ENCODE data around the gene TNIK.

TNIK gene

DNA sequence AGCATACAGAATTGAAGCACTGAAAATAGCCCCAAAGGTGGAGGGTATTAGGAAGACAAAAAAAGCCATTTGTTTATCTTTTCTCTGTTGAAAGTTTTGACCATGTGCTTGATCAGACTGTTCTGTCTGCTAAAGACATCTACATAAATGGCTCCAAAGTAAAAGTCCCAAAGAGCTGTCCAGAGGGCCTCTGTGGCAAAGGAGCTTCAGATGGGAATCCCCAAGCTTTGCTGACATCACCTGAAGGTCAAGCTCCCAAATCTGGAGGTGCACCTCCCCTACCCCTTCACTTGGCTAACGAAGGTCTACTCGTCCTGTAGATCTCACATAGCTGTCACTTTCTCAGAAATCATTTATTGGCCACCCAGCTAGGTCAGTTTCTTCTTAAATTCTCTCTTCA lies 239.1 kb downstream of the TNIK start:
- no peak for DNase-seq

GRCh38 chr3:171219258-171219657 lies 240.9 kb downstream of the TNIK start:
- no peak for DNase-seq

GRCh38 chr3:171218069-171218468 lies 242.1 kb downstream of the TNIK start:
- DNase-seq, result no peak

GRCh38 chr3:171213907-171214306 lies 246.3 kb downstream of the TNIK start:
- no peak for DNase-seq

- DNase-seq, result no peak
Observed at GRCh38 chr3:171213178-171213577, 247.0 kb downstream of the TNIK start.

DNA sequence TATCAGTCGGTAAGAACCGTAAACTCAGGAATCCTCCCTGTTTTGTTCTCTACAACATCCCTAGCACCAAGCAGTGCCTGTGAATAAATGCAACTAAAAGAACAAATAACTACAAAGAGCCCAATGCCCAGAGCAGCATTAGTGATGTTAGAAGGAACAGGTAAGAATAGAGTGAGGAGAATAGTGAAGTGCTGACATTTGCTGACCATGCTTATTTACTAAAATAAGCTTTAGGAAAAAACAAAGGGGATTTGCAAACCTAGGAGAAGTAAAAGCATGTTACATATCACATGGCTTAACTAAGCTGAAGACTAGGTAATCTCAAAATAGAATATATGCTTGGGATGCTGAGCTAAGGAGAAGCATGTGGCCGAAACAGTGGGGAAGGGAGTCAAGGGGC lies 247.6 kb downstream of the TNIK start:
- DNase-seq, result no peak

- DNase-seq, result no peak
Observed at GRCh38 chr3:171206283-171206682, 253.9 kb downstream of the TNIK start.

GRCh38 chr3:171204942-171205341 lies 255.3 kb downstream of the TNIK start:
- DNase-seq, result no peak

GRCh38 chr3:171201825-171202224 lies 258.4 kb downstream of the TNIK start:
- no peak for DNase-seq

DNA sequence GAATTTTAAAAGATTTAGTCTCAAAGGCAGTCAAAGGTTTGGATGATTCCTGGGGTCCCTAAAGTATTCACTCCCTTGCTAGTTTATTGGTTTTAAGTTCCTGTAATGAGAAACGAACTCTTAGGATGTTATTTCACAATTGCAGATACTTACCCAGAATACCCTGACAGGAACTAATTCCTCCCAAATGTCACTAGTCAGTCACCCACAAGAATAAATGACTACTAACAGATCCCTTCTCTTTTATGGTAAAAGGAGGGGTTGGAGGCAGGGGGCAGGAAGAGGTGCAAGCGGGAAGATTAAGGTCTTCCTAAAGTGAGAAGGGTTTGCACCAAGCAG lies 259.5 kb downstream of the TNIK start:
- no peak for DNase-seq

GRCh38 chr3:171200052-171200749 lies 260.0 kb downstream of the TNIK start:
- no peak for DNase-seq

- DNase-seq, result no peak
Observed at GRCh38 chr3:171199473-171199829, 260.8 kb downstream of the TNIK start.

DNA sequence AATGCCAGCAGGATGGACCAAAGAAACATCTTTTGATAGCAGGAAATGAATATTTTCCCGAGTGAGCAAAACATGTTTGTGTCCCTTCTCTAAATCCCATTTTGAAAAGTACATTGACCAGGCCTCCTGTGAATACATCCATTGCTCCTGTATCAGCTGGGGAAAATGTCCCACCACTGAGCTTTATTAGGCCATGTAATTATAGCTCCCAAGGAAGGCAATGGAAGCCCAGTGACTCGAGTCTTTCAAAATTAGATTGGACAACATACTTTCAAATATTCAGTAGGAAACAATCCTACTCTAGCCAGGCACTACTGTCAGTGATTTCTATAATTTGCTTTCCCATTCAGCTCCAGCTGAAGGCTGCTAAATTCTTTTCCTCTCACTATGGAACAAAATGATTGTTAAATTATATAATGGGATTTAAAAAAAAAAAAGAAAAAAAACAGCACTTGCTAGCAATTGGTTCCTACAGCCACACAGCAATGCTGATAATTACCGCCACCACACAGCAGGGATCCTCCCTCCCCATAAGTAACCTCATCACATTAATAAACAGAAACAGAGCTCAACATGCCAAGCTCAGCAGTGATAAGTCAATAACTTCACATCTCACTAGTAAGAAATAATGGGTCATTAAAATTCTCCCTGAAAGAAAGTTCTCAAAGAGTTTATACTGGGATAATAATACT lies 261.3 kb downstream of the TNIK start:
- no peak for DNase-seq

DNA sequence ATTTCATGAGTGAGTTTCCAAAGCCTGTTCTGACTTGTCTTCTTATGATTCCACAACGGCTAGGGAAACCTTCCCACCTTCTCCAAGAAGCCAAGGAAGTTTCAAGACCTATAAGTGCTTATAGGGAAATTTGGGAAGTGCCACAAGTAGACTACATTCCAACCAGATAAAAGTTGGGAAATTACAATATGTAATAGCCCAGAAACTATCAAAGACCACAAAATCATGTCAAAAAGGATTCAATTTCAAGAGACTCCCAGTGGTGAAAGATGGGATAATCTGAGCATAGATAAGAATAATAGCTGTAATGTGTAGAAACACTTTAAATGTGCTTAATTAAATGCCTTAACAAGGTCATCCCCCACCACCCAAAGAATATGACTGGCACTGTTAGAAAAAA lies 264.5 kb downstream of the TNIK start:
- no peak for DNase-seq

GRCh38 chr3:171194965-171195364 lies 265.2 kb downstream of the TNIK start:
- no peak for DNase-seq

GRCh38 chr3:171193693-171194092 lies 266.5 kb downstream of the TNIK start:
- DNase-seq, result no peak

- no peak for DNase-seq
Observed at GRCh38 chr3:171192176-171192854, 267.9 kb downstream of the TNIK start.

- no peak for DNase-seq
Observed at GRCh38 chr3:171190668-171191067, 269.5 kb downstream of the TNIK start.

DNA sequence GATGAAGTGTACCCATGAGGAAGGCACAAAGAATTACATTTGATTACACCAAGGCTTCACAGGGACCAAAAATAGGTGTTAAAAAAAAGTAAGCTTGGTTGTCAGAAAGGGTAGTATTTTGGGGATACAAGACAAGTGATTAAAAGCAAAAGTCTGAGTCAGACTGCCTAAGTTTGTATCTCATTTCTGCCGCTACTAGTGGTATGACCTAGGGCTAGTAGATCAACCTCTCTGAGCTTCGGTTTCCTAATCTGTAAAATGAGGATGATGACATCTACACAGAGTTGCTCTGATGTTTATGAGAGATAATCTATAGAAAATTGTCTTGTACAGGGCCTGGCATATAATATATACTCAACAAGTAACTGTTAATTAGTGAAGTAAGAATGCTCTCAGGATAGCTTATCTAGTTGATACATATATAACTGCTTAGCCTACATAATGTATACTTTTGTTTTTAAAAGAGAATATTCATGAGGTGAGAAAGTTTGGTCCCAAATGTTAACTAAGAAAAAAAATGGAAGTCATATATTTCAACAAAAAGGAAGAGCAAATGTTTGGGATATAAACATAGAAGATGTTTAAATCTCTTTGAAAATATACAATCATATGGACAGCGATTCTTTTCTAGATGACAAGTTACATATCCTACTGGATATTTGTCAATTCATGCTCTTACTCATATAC lies 270.7 kb downstream of the TNIK start:
- no peak for DNase-seq

DNA sequence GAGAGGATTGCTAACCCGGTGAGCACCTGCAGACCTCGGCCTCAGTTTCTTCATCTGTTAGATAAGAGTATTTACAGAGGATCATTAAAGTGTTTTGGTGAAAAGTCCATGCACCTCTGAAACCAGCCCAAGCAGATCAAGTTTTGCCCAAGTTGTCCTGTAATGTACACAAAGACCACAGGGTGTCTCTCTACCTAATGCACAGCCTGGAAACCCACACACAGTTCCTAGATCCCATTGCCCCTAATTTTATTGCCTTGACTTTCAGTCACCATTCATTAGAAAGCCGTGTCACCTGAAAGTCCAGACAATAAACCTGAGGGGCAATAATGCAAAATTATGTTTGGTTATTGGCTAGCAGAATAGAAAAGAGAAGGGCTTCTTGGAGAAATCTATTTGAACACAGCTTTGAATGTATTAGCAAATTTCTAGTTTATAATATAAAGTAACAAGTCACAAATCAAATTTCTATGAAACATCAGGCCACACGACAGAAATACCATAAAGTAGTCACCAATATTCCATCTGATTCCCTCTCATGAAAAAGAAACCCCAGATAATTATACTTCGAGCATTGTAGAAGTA lies 272.4 kb downstream of the TNIK start:
- DNase-seq, result peak; percentile 16

DNA sequence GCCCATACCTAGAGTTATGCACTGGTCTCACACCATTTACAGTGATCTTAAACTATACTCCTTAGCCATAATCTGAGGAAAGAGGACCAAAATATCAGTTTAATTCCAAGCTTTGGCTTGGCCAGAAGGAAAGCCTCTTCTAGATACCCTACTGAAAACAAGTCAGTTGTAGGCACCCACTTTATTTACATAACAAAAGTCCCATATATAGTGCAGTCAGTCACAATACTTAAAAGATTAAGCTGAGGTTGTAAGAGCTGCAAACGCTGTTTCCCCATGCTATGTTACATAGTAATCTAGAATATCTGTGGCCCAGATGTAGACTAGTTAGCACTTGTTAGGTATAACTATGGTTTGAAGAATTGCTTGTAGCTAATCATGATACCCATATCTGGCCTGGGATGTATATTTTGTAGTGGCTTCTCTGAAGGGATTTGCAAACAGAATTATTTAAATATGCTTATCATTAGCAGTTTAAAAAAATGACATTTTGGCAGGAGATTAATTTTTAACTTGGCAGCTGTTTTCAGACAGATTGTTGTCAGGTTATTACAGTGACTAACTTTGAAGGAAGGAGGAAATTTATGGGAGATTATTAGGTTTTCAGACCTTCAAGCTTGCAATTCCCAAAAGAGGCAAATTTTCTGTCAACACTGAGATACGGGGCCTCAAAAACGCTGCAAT lies 273.2 kb downstream of the TNIK start:
- no peak for DNase-seq

DNA sequence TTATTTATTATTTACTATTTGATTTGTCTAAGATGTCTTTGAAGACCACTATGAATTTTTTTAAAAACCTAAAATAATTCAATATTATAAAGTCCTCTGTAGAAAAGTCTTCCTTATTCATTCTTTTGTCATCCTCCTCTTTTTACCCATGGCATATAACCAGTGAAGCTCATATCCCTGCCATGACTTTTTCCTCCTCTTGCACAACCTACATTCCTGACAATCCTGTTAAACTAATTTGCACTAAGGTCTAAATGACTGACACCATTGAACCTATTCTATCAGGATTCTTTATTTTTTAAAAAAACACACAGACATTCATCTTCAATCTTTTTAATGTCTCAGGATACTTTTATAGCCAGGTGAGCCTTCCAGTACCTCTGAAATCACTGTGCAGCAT lies 273.8 kb downstream of the TNIK start:
- DNase-seq, result no peak

- DNase-seq, result no peak
Observed at GRCh38 chr3:171185959-171186358, 274.2 kb downstream of the TNIK start.
